GM12872 (cell line): ENCODE measurements around the gene THTPA.

Experiments
- TF ChIP-seq, protein P1 (sequence below): IDR thresholded peaks from 3 replicates; pipeline ENCODE4 v1.5.1; 2011; ENCODE audit warnings: low read depth, mild to moderate bottlenecking, low read length, moderate library complexity; ENCODE audit not compliant: insufficient read depth

Gene THTPA

DNA sequence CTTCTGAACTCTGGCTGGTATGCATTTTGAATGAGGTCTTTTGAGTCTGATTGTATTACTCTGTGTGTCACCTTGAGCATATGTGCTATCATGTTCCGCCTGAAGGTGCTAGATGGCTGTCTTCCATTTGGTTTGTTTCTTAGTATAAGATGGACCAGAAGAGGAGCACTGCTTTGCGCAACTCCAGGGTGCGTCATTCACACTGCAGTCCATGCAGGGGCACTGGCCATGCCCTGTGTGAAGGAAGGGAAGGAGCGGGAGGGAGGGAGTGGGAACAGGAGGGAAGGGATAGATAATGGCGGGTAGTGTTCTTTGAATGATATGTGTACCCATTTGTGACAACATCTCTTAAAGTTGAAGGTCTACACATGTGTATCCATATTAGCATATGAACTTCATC lies 12.7 kb upstream of the THTPA start:
- TF ChIP-seq, protein P1, sequence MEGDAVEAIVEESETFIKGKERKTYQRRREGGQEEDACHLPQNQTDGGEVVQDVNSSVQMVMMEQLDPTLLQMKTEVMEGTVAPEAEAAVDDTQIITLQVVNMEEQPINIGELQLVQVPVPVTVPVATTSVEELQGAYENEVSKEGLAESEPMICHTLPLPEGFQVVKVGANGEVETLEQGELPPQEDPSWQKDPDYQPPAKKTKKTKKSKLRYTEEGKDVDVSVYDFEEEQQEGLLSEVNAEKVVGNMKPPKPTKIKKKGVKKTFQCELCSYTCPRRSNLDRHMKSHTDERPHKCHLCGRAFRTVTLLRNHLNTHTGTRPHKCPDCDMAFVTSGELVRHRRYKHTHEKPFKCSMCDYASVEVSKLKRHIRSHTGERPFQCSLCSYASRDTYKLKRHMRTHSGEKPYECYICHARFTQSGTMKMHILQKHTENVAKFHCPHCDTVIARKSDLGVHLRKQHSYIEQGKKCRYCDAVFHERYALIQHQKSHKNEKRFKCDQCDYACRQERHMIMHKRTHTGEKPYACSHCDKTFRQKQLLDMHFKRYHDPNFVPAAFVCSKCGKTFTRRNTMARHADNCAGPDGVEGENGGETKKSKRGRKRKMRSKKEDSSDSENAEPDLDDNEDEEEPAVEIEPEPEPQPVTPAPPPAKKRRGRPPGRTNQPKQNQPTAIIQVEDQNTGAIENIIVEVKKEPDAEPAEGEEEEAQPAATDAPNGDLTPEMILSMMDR = no peak

- TF ChIP-seq, protein P1 = no peak
Observed at GRCh38 chr14:23544511-23545447, 11.3 kb upstream of the THTPA start.

- TF ChIP-seq, protein P1 = no peak
Observed at GRCh38 chr14:23545740-23546365, 10.2 kb upstream of the THTPA start.

DNA sequence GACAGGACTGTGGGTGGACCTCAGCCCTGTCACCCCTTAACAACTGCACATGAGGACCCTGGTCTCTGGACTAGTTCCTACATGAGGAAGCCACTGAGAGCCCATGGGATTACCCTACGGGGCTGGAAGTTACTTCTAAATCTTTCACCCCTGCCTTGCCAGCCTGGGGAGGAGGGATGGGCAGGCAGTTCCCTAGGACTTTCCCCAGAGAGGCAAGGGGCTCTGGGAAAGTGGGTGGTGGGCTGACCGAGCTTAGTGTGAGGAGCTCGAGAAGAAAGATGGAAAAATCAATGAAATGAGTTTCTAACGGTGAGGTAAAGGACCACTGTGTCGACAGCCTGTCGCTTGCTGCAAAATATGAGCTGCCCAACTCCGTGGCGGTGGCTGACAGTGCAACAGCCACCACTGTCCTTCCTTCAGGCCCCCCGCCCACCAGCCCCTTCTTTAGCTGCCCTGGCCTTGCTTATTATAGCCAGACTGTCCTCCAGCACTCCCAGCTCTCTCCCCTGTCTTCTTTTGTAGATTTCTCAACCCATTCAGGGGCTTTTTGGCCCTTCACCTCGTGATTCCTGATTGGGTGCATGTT lies 9.5 kb upstream of the THTPA start:
- TF ChIP-seq, protein P1 = no peak

- TF ChIP-seq, protein P1 = no peak
Observed at GRCh38 chr14:23547924-23548323, 8.1 kb upstream of the THTPA start.

GRCh38 chr14:23548351-23549318 lies 7.4 kb upstream of the THTPA start:
- TF ChIP-seq, protein P1 = no peak
